T follicular helper cell (primary cell): Measurements from ENCODE around the gene GGNBP2.
"Not testable (repeated sequence)": the region's sequence is repeated elsewhere in the genome, so short reads cannot be mapped to it uniquely, and the experiment has no call there.

Experiments used
- DNase-seq: peaks from one replicate; pipeline ENCODE4 v3.0.0-alpha.2; 2020; ENCODE audit warnings: low read depth

GGNBP2 gene

GRCh38 chr17:36600936-36601302, 56.2 kb downstream of the GGNBP2 start:
- no peak for DNase-seq

- DNase-seq = peak; percentile 84
These were observed 56.7 kb downstream of the GGNBP2 start, which contains the start of gene MRM1 for GRCh38 chr17:36601303-36602029. MRM1 (plus strand) TSS chr17:36601583; CDS start chr17:36601811, 228 bp downstream.

- DNase-seq = no peak
These were observed 57.5 kb downstream of the GGNBP2 start for GRCh38 chr17:36602030-36602748.

GRCh38 chr17:36602924-36603384, 58.2 kb downstream of the GGNBP2 start:
- peak; percentile 62 for DNase-seq

GRCh38 chr17:36605028-36605427, 60.3 kb downstream of the GGNBP2 start:
- not testable (repeated sequence) for DNase-seq

GRCh38 chr17:36608280-36608679, 63.6 kb downstream of the GGNBP2 start:
- DNase-seq = no peak

GRCh38 chr17:36608794-36609497, 64.2 kb downstream of the GGNBP2 start:
- DNase-seq = no peak

GRCh38 chr17:36609498-36609862, 64.8 kb downstream of the GGNBP2 start:
- DNase-seq = no peak

GRCh38 chr17:36610474-36610873, 65.8 kb downstream of the GGNBP2 start:
- no peak for DNase-seq

- DNase-seq = no peak
These were observed 66.8 kb downstream of the GGNBP2 start for GRCh38 chr17:36611345-36612072.

- no peak for DNase-seq
These were observed 67.6 kb downstream of the GGNBP2 start for GRCh38 chr17:36612323-36612722.

GRCh38 chr17:36613155-36613554, 68.4 kb downstream of the GGNBP2 start:
- no peak for DNase-seq

- no peak for DNase-seq
These were observed 69.4 kb downstream of the GGNBP2 start for GRCh38 chr17:36614081-36614480.

- DNase-seq = no peak
These were observed 70.2 kb downstream of the GGNBP2 start for GRCh38 chr17:36614933-36615332.

GRCh38 chr17:36616061-36617029, 71.6 kb downstream of the GGNBP2 start:
- DNase-seq = no peak

- DNase-seq = no peak
These were observed 73.1 kb downstream of the GGNBP2 start for GRCh38 chr17:36617773-36618172.

- DNase-seq = no peak
These were observed 78.6 kb downstream of the GGNBP2 start for GRCh38 chr17:36623281-36623680.

- DNase-seq = no peak
These were observed 80.5 kb downstream of the GGNBP2 start for GRCh38 chr17:36625188-36625587.

GRCh38 chr17:36627101-36627500, 82.4 kb downstream of the GGNBP2 start:
- DNase-seq = no peak

- no peak for DNase-seq
These were observed 83.9 kb downstream of the GGNBP2 start for GRCh38 chr17:36628576-36628975.
